ENCODE data around the gene SLC8A1.

The SLC8A1 gene

GRCh38 chr2:40209761-40210160, 242.1 kb downstream of the SLC8A1 start:
- CTCF ChIA-PET: no interaction called here
- DNase-seq (ENCODE audit: low spot score): no peak
- TF ChIP-seq, protein P1, sequence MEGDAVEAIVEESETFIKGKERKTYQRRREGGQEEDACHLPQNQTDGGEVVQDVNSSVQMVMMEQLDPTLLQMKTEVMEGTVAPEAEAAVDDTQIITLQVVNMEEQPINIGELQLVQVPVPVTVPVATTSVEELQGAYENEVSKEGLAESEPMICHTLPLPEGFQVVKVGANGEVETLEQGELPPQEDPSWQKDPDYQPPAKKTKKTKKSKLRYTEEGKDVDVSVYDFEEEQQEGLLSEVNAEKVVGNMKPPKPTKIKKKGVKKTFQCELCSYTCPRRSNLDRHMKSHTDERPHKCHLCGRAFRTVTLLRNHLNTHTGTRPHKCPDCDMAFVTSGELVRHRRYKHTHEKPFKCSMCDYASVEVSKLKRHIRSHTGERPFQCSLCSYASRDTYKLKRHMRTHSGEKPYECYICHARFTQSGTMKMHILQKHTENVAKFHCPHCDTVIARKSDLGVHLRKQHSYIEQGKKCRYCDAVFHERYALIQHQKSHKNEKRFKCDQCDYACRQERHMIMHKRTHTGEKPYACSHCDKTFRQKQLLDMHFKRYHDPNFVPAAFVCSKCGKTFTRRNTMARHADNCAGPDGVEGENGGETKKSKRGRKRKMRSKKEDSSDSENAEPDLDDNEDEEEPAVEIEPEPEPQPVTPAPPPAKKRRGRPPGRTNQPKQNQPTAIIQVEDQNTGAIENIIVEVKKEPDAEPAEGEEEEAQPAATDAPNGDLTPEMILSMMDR (conservative IDR thresholded peaks at IDR 0.05; ENCODE audit: low read depth): no peak
- no peak overlapping the region for H3K27ac ChIP-seq
- POLR2A ChIA-PET (ENCODE audit: low non-redundant PET): no interaction called here

DNA sequence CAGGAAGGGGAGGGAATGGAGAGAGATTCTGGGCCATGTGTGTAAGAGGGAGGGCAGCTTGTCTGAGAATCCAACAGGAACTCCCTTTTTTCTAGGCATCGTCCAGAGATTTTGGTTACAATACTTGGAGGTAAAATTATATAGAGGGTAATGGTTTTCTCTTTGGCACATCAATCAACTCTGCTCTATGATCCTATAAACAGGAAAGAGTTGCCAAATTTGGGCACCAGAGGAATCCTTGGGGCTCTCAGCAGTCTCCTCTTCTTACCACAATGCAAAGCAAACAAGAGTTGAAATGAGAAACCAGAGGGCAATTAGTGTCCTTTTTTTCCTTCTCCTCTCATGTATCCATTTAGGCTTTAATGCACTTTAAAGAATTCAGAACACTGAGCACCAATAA, 243.4 kb downstream of the SLC8A1 start:
- TF ChIP-seq, protein P1 (conservative IDR thresholded peaks at IDR 0.05; ENCODE audit: low read depth): no peak
- DNase-seq (ENCODE audit: low spot score): no peak
- CTCF ChIA-PET: no interaction called here
- H3K27ac ChIP-seq: no peak overlapping the region
- POLR2A ChIA-PET (ENCODE audit: low non-redundant PET): no interaction called here

DNA sequence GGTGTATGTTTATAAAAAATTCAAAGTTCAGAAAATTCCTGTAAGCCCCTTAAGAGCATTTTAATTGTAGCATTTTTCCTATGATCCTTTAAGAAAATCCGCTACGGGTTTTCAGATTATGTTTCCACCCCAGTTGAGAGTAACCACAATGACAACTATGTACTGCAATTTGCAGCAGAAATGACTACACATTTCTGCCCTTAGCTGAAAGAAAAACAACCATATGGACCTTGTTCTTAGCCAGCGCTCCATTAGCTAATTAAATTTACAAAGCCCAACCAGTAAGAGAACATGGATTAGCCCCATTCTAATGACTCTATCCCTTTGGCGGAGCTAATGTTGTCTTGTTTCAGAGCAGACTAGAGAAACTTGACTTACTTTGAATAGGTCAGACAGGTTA, 247.6 kb downstream of the SLC8A1 start:
- H3K27ac ChIP-seq: no peak overlapping the region
- TF ChIP-seq, protein P1 (conservative IDR thresholded peaks at IDR 0.05; ENCODE audit: low read depth): no peak
- ChIA-PET POLR2A (ENCODE audit: low non-redundant PET) (no interaction called here), CTCF (no interaction called here)
- no peak for DNase-seq (ENCODE audit: low spot score)

GRCh38 chr2:40202798-40203400, 249.0 kb downstream of the SLC8A1 start:
- H3K27ac ChIP-seq: no peak overlapping the region
- no peak for DNase-seq (ENCODE audit: low spot score)
- TF ChIP-seq, protein P1 (conservative IDR thresholded peaks at IDR 0.05; ENCODE audit: low read depth): no peak
- CTCF ChIA-PET: interaction anchor here (0.6 kb wide), 2 partner anchors 133 to 272 kb away, joined by 3 to 5 read pairs; no protein-coding TSS in a partner anchor
- POLR2A ChIA-PET (ENCODE audit: low non-redundant PET): no interaction called here

DNA sequence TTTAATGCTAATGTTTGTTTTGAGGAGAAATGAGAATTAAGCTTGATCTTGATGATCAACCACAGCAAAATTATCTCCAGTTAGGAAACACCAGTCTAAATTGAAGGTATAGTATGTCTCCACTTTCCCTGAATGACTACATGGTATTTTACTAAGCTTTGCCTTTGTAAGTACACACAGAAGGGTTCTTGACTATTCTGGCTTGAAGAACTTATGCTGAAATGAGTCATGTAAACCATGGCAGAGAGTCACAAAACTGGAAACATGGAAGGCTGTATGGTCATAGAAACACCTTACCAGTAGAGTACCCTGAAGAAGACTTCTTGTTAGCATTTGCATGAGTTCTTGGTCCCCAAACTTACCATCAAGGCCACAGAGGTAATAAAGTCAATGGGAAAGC, 250.5 kb downstream of the SLC8A1 start:
- TF ChIP-seq, protein P1 (conservative IDR thresholded peaks at IDR 0.05; ENCODE audit: low read depth): no peak
- POLR2A ChIA-PET (ENCODE audit: low non-redundant PET): no interaction called here

DNA sequence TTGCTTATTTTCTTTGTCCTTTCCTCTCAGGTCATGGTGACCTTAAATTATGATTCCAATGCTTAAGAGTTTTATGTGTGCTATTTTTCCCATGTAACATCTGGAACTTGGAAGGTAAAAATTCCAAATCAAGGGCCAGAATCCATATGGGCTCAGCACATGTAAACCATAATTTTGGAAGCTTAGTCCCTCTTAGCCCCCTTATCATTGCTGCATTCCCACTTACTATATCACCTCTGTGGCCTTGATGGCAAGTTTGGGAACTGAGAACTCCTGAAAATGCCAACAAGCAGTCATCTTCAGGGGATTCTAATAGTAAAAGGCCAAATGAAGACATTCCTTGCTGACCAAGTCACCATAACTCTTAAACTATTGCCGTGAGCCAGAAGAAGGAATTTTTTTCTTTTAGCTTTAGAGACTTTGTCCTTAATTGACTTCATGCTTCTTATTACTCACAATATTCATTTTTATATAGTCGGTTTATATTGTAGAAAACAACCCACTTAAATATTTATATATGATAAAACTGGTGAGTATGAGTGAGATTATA, 251.4 kb downstream of the SLC8A1 start:
- TF ChIP-seq, protein P1 (conservative IDR thresholded peaks at IDR 0.05; ENCODE audit: low read depth): no peak
- CTCF ChIA-PET: no interaction called here
- DNase-seq (ENCODE audit: low spot score): no peak
- no peak overlapping the region for H3K27ac ChIP-seq
- POLR2A ChIA-PET (ENCODE audit: low non-redundant PET): no interaction called here

More for the DNA sequence above, 250.5 kb downstream of the SLC8A1 start:
- no peak for DNase-seq (ENCODE audit: low spot score)
- CTCF ChIA-PET: no interaction called here
- H3K27ac ChIP-seq: no peak overlapping the region
